ENCODE measurements around the gene PLEKHN1.
"Not testable (repeated sequence)": the region's sequence is repeated elsewhere in the genome, so short reads cannot be mapped to it uniquely, and the experiment has no call there.

The PLEKHN1 gene

DNA sequence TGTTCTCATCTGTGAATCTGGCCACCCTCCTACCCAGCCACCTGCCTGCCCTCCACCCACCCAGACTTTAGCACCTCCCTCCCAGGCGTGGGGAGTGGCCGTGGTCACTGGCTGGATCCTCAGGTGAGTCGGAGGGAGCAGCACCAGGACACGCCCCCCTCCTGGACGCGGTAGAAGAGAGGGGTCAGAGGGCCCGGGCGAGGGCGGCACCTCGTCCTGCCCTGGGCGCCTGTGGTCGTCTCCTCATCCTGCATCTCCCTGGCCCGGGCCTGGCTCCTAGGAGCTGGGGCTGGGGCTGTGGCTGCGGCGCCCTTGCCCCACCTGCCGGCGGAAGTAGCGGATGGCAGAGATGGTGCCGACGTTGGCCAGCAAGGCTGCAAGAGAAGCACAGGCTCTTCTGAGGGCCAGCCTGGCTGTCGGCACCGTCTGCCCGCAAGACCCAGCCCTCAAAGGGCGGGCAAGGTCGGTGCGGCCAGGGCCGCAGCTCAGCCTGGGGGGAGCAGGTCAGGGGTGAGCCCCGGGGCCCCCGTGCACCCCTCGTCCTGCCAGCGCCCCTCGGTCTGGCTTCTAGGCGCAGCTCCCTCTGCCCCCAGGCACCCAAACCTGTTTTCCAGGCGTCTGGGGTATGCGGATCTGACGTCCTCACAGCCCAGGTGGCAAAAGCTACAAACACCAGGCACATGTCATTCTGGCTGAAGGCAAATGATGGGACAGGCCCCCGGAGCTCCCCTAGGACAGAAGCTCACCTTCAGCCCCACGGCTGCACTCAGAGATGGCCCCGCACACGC lies 9.8 kb downstream of the PLEKHN1 start:
- DNase-seq (ENCODE audit: low read depth): no peak

DNA sequence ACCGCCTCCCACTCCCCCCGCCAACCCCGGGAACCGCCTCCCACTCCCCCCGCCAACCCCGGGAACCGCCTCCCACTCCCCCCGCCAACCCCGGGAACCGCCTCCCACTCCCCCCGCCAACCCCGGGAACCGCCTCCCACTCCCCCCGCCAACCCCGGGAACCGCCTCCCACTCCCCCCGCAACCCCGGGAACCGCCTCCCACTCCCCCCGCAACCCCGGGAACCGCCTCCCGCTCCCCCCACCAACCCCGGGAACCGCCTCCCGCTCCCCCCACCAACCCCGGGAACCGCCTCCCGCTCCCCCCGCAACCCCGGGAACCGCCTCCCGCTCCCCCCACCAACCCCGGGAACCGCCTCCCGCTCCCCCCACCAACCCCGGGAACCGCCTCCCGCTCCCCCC lies 10.5 kb downstream of the PLEKHN1 start:
- DNase-seq (ENCODE audit: low read depth): not testable (repeated sequence)

DNA sequence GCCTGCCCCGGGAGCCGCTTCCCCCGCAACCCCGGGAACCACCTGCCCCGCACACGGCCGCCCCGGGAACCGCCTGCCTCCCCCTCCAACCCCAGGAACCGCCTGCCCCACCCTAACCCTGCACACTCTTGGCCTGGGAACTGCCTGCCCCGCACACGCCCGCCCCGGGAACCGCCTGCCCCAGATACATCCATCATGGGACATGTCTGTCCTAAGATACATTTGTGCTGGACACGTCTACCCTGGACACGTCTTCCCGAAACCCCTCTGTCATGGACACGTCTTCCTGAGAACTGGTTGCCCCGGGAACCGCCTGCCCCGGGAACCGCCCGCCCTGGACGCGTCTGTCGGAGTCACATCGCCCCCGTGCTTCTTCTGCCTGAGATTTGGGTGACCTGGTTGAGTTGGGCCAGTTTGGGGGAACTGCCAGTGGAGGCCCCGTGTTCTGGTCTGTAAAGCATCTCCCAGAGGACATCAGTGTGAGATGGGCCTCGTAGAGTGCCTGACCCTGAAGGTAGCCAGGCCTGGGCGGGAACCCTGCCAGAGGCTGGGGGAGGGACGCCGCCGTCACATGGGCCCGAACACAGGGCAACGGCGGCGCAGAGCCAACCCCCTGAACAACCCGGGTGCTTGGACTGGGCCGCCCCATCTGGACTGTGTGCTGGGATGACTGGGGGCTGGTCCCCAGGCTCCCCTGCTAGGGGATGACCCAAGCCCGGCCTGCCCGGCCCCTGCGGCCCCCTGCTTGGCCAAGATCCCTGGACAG lies 12.0 kb downstream of the PLEKHN1 start:
- no peak for DNase-seq (ENCODE audit: low read depth)

DNA sequence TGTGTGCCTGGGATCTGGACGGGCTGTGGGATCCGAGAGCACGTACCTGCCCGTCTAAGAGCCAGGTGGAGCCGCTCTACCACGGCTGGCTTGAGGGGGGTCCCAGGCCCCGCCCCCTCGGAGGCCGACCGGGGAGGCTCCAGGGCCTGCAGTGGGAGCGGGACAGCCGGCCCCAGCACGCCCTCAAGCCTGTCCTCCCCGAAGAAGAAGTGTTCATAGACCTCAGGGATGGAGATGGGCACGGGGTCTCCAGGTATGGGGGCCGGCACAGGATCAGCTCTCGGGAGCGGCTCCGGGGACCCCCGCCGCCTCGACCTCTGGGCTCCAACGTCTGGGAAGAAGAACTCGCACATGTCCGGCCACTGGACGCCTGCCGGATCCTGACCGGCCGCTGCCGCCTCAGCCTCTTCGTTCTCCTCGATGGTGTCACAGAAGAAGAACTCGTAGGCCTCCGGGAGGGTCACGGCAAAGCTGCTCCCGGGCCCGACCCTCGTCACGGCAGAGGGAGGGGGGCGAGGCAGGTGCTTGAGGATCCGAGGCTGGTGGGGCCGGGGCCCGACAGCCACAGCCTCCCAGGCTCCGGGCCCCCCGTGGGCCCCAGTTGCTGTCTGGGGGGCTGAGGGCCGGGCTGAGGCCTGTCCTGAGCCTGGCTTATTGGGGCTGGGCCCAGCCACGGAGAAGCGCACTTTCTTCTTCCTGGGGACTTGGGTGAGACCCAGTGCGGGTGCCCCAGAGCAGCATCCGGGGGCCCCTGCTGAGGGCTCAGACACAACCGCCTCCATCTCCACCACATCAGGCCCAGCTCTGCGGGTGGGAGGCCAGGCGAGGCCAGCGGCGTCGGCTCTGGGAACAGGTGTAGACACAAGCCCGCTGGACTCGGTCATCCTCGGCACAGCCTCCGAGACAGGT lies 12.8 kb downstream of the PLEKHN1 start:
- no peak for DNase-seq (ENCODE audit: low read depth)

DNA sequence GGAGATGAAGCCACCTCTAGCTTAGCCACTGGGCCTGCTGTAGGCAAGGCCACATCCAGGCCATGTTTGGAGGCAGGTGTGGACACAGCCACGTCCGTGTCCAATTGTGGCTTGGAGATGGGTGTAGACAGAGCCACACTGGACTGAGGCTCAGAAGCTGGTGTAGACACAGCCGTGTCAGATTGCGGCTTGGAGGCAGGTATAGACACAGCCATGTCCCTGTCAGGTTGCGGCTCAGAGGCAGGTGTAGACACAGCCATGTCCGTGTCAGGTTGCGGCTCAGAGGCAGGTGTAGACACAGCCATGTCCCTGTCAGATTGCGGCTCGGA lies 13.4 kb downstream of the PLEKHN1 start:
- no peak for DNase-seq (ENCODE audit: low read depth)

DNA sequence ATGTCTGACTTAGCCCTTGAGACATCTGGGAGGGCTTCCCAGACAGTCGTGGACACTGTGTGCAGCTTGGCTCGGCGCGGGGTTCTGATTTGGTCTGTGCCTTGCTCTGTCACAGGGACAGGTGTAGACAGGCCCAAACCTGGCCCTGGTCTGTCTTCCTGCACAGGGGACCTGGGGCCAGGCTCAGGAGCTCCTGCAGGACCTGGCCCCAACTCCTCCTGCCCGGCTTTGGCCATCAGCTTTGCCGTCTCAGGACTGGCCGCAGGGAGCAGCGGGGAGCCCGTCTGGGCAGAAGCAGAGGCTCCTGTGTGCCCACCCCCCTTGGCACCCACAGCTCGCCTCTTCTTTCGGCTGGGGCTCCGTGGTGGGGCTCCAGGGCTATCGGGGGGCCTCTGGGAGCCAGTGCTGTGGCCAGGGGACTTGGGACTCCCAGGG lies 13.9 kb downstream of the PLEKHN1 start:
- DNase-seq (ENCODE audit: low read depth): no peak

DNA sequence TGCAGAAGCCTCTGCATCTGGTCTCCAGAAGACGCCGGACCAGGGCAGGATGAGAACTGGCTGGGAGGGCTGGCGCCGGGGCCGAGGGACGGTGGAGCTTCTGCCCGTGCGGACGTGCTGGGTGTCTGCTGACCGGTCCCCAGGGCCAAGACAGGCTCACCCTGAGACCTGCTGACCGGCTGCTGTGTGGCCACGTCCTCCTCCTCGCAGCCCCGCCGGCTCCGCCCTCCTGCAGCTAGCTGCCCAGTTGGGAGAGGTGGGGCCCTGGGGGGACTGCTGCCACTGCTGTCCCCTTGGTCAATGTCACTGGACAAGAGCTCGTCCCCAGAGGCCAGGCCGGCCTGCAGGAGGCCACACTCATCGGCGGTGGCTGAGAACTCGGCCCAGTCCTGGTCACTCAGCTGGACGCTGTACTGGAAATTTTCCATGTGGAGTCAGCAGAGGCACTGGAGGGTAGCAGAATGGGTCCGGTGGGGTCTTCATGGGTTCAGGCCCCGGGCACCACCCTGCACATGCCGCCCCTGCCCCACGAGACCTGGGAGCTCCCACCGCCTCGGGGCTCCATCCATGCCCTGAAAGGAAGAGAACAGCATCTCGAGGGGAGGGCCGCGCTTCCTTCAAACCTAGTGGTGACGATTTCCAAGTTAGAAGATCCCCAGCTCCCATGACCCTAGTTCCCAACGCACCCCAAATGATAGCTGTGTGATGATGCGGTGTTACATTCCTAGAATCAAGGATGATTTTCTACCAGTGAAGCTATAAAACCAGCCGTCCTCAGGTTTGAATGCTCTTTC lies 14.5 kb downstream of the PLEKHN1 start:
- no peak for DNase-seq (ENCODE audit: low read depth)

DNA sequence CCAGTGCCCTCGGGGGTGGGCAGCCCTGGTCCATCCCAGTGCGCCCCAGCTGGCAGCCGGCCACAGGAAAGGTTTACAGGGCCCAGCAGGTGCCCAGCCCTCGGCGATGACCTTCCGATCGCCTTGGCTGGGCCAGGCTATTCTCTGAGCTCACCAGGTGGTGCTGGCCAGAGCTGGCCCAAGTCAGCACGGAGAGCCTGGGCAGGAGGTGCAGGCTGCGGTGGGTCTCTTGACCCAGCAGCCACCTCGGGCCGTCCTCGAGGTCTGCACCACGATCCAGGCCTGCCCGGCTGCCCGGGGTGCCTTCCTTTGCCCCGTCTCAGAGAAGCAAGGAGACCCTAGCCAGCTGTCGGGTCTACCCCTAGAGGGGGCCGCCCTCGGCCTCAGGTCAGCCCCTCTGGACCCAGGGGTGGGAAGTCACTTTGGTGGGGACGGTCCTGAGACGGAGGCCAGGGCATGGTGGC lies 15.2 kb downstream of the PLEKHN1 start:
- no peak for DNase-seq (ENCODE audit: low read depth)

DNA sequence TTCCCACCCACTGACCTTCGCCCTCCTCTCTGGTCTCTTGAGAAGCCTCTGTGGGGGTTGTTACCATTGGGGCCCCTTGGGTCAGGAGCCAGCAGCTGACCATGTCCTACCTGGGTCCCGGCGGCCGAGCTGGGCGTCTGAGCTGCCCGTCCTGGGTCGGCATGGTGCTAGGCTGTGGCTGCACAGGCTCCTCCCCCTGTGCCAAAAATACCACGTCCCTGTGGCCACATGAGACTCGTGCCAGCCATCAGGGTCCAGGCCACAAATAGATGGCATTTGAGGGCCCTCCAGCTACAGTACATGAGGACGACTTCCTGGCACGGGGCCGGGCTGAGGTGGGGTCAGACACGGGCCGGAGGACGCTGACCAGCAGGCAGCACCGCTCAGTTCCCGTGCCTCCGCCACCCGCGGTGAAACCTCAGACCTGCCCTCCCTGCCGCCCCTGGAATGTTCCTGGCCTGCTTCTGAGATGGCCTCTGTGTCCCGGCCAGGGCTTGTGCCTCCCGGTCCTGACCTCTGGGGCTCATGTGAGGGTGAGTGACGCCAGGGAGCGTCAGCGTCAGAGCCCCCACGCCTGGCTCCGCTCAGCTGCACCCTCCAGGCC lies 15.8 kb downstream of the PLEKHN1 start, which contains the start of gene PERM1:
Gene PERM1 (minus strand): TSS at position 139 of the 604 bp plus-strand sequence. CDS start 1,064 bp downstream, outside the sequence.
- no peak for DNase-seq (ENCODE audit: low read depth)

DNA sequence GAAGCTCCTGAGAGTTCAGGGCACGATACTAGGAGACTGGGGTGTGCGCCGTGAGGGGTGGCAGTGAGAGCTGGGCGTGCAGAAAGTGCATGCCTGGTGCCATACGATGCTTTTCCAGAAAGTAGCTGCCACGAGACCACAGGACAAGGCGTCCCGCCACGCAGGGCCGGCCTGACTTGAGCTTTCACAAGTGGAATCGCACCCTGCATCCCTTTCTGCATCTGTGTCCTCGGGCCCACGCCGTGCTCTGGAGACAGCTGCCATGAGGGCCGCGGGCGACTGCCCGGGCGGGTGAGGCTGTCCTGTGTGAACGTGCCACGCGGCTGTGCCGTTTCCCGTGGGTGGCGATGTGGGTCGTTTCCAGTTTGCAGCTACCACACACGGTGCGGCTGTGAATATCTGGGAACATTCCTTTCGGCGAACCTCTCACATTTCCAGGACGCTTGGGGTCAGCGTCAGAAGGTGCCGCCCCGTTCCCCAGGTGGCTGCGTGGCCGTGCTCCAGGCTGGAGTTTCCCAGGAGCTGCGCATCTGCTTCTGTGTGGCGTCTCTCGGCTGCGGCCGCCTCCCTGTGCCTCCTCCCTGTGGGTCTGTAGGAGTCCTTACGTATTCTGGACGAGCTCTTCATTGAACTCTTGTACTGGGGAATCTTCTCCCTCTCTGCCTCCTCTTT lies 16.6 kb downstream of the PLEKHN1 start:
- no peak for DNase-seq (ENCODE audit: low read depth)

DNA sequence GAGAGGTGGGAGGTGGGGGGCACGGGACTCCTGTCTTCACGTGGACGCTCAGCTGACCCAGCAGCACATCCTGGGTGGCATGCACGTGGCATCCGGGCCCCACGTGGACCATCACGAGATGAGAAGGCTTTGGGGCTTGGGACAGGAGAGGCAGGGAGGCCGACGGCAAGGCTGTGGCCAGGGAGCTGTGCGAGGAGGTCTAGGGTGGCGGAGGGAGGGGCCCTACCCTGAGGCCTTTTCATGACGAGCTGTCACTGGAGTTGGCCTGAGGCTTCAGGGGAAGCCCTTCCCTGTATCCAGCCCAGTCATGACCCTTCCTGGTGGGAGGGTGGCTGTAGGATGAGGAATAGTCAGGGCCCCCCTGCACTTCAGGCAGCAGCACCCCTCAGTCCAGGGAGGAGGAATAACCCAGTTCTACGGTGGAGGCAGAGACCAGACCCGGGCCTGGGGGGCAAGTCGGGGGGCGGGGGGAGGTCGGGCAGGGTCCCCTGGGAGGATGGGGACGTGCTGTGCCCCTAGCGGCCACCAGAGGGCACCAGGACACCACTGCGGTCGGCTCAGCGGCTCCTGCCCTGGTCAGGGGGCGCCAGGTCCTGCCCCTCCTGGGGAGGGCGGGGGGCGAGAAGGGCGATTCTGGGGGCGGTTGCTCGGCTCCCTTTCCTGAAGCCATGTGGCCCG lies 17.7 kb downstream of the PLEKHN1 start:
- no peak for DNase-seq (ENCODE audit: low read depth)

DNA sequence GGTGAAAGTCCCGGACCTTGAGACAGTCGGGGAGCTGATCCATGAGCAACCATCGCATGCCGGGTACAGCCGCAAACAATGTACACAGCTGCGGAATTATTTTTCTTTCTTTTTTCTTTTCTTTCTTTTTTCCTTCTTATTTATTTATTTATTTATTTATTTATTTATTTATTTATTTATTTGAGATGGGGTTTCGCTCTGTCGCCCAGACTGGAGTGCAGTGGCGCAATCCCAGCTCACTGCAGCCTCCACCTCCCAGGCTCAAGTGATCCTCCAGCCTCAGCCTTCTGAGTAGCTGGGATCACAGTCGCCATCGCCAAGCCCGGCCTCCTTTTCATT lies 18.2 kb downstream of the PLEKHN1 start:
- no peak for DNase-seq (ENCODE audit: low read depth)

DNA sequence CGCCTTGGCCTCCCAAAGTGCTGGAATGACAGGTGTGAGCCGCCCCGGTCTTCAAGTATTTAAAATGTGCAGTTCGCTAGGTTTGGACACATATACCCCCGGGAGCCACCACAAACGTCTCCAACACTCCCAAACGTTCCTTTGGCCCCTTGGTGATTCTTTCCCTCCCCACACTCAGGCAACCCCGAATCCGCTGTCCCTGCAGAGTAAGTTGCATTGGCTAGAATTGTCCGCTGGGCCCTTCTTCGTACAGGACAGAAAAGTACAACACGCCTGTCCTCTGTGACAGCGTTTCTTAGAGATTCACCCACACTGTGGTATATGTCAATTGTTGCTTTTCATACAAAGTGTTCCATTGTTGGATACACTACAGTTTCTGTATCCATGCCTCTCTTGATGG lies 18.8 kb downstream of the PLEKHN1 start:
- no peak for DNase-seq (ENCODE audit: low read depth)

DNA sequence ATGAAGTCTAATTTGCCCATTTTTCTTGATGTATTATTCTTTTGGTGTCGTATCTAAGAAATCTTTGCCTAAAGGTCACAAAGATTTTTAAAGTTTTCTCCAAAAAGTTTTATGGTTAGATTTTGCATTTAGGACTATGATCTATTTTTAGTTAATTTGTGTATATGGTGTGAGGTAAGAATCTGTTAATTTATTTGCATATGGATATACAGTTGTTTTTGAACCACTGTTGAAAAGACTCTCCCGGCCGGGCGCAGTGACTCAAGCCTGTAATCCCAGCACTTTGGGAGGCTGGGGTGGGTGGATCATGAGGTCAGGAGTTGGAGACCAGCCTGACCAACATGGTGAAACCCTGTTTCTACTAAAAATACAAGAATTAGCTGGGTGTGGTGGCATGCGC lies 21.8 kb downstream of the PLEKHN1 start:
- not testable (repeated sequence) for DNase-seq (ENCODE audit: low read depth)

DNA sequence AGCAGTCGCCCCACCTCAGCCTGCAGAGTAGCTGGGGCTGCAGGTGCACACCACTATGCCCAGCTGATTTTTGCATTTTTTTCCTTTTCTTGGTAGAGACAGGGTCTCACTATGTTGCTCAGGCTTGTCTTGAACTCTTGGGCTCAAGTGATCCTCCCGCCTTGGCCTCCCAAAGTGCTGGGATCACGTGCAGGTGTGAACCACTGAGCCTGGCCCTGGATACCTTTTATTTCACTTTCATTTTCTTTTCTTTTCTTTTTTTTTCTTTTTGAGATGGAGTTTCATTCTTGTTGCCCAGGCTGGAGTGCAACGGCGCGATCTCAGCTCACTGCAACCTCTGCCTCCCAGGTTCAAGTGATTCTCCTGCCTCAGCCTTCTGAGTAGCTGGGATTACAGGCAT lies 25.0 kb downstream of the PLEKHN1 start:
- not testable (repeated sequence) for DNase-seq (ENCODE audit: low read depth)

DNA sequence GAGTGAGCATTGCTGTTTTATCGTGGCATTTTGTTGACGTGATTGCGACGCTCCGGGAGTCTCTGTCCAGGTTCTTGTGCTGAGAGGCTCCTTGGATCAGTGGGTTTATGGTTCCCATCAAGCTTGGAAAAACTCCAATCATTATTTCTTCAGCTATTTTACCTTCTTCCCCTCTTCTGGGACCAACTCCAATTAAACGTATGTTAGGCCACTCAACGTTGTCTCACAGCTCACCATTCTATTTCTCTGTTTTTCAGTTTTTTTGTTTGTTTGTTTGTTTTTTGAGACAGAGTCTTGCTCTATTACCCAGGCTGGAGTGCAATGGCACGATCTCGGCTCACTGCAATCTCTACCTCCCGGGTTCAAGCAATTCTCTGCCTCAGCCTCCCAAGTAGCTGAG lies 25.6 kb downstream of the PLEKHN1 start:
- DNase-seq (ENCODE audit: low read depth): no peak

DNA sequence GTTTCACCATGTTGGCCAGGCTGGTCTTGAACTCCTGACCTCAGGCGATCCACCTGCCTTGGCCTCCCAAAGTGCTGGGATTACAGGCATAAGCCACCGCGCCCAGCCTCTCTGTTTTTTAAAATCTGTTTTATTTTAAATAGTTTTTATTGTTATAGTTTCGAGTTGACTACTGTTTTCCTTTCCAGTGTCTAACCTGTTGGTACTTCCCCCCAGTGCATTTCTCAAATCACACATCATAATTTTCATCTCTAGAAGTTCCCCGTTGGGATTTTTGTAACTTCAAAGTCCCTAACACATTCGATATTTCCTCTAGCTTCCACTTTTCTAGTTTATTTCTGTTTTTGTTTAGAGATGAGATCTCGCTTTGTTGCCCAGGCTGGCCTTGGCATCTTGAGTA lies 26.1 kb downstream of the PLEKHN1 start:
- no peak for DNase-seq (ENCODE audit: low read depth)

DNA sequence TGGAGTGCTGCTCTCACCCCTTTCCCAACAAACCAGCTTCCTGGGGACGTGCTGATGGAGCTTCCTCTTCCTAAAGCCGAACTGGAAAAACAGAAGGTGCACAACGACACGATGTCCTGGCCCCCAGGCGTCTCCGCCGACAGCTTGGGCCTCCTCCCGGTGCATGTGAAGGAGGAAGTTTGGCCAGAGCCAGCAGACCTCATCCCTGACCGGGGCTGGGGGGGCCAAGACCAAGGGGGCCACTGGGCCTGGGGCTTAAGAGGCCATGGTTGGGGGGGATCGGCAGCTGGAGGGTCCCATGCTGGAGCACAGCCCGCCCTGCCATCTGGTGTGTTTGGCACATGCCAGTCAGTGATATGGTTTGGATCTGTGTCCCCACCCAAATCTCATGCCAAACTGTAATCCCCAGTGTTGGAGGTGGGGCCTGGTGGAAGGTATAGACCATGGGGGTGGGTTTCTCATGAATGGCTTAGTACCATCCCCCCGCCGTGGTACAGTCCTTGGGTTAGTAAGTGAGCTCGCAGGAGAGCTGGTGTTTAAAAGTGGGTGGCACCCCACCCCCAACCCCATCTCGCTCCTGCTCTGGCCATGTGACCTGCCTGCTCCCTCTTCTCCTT lies 27.2 kb downstream of the PLEKHN1 start:
- no peak for DNase-seq (ENCODE audit: low read depth)

DNA sequence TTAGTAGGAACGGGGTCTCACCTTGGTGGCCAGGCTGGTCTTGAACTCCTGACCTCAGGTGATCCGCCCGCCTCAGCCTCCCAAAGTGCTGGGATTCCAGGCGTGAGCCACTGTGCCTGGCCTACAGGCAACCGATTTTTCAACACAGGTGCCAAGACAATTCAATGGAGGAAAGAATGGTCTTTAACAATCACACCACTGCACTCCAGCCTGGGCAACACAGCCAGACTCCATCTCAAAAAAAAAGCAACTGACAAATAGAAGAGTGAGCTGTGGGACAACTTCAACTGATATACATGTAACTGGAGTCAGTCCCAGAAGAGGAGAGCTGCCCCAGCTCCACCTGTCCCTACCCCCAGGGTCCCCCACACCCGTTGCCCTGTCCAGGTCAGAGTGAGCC lies 28.3 kb downstream of the PLEKHN1 start:
- DNase-seq (ENCODE audit: low read depth): not testable (repeated sequence)
